NCI-H345 treated with DMSO at 0.1 percent for 48 hours (cell line): ENCODE measurements around the gene DHODH.
"Not testable (repeated sequence)": the region's sequence is repeated elsewhere in the genome, so short reads cannot be mapped to it uniquely, and the experiment has no call there.

Source experiments
- DNase-seq: peaks from one replicate; lab custom pipeline; 2025; ENCODE audit not compliant: unreplicated experiment; lab: John Stamatoyannopoulos, UW

Gene DHODH

DNA sequence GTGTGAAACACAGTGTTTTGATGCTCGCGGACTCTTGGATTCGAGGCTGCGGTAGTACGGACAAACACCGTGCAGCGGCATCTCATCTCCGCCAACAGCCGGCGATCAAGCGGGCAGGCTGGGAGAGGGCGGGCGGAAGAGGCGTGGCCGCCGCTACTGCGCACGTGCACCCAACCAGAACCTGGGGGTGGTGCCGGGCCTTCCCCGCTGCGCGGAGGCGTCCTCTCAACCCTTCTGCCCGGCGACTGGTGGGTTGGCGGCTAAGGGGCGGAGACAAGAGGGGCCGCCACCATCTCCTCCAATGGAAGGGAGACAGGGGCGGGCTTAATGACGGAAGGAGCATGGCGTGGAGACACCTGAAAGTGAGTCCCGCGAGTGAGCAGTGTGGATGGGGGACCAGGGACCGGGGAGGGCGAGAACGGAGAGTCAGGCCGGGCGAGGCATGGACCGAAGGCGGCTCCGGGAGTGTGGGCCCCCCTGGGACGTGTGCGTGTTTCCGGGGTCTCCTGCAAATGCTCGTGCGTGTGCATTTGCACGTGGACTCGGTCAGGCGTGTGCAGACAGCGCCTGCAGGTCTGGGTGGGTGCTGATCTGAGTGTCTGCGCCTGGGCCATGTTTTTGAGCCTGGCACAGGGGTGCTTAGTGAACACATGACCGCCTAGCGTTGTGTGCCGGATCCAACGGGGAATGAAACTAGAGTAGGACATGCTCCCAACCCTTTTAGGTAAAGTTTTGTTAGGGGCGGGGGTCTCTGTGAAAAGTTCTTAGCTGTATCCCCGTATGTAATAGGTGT is at the start of gene DHODH:
DHODH (plus strand) TSS at position 321 of the 793 bp plus-strand sequence; CDS start at position 342, 21 bp downstream.
- peak; percentile 87 for DNase-seq

DNA sequence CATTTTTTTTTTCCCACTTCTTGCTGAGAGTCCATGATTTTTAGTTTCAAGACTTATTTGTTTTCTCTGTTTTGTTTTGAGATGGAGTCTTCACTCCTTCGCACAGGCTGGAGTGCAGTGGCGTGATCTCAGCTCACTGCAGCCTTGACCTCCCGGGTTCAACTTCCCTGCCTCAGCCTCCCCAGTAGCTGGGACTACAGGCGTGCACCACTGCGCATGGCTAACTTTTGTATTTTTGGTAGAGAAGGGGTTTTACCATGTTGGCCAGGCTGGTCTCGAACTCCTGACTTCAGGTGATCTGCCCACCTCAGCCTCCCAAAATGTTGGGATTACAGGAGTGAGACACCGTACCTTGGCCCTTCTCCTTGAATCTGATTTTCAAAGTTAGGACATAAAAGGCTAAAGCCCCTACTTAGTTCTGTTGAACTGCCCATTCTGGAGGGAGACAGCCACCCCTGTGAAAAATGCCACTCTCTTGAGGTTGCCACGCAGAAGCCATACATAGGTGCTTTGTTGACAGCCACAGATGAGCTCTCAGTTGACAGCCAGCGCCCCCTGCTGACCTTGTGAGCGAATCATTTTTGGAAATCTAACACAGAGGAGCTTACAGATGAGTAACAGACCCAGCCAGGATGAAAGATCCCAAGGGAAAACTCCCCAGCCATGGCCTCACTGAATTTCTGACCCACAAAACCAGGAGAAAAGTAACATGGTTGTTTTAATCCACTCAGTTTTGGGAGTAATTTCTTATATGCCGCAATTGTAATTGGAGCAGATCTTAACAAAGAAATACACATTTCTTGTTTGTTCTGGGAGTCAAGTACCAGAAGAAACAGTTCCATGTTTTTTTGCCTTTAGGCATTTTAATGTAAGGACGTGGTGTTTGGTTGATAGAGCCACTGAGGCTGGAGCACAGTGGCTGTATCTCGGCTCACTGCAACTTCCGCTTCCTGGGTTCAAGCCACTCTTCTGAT is 47.2 kb upstream of the DHODH start:
- peak; percentile 45 for DNase-seq

DNA sequence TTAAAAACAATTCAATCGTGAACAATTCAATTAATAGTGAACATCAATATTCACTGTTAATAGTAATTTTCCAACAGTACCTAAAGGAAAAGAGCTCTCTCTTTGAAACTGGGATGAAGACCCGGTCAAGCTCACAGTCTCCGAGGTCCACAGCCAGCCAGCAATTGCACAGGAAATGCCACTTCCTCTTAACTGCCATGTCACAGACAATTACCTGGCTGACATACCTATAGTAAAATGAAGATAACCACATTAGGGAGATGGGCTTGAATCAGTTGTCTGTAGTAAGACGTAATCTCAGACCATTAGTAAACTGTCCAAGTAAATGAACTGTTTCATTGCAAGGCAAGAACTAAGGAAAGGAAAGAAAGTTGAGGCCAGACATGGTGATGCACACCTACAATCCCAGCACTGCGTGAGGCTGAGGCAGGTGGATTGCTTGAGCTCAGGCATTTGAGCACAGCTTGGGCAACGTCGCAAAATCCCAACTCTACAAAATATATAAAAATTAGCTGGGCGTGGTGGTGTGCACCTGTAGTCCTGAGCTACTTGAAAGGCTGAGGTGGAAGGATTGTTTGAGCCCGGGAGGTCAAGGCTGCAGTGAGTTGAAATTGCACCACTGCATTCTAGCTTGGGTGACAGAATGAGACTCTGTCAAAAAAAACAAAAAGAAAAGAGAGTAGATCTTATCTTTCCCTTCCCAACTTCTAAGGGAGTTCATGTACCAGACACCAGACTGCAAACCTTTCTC is 45.2 kb upstream of the DHODH start:
- DNase-seq, result no peak

DNA sequence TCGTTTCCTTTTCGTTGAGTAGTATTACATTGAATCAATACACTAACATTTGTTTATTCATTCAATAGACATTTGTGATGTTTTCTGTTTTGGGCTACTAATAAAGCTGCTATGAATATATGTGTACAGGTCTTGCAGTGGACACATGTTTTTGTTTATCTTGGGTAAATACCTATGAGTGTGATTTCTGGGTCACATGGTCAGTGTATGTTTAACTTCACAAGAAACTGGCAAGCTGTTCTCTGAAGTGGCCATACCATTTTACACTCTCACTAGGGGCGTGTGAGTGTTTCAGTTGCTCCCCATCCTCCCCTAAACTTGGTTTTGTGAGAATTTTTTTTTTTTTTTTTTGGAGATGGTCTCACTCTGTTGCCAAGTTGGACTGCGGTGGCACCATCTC is 43.3 kb upstream of the DHODH start:
- DNase-seq, result no peak

DNA sequence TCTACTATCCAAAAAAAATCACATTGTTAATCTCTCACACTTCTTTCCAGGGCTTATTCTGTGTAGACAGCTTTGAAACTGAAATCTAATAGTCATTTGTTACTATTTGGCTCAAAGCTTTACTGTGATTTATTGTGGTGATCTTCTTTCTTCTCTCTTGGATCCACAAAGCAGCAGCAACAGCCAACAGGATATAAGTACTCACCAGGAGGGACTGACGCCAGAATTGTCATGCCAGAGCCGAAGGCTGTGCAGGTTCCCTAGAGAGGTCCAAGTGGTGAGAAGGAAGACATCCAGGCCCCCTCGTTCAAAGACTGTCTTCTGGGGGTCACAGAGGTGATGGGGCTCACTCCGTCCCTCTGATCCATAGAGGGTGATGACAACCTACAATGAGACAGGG is 41.6 kb upstream of the DHODH start:
- no peak for DNase-seq

DNA sequence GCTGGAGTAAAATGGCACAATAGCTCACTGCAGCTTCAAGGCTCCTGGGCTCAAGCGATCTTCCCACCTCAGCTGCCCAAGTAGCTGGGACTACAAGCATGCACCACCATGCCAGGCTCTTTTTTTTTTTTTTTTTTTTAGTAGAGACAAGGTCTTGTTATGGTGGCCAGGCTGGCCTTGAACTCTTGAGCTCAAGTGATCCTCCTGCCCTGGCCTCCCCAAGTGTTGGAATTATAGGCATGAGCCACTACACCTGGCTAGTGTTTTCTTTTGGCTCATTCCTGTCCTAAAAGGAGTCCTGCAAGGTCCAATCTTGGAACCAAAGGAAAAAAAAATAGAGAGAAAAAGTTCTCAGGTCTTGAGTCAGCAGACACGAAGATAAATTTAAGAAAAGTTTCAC is 39.2 kb upstream of the DHODH start:
- DNase-seq, result no peak

DNA sequence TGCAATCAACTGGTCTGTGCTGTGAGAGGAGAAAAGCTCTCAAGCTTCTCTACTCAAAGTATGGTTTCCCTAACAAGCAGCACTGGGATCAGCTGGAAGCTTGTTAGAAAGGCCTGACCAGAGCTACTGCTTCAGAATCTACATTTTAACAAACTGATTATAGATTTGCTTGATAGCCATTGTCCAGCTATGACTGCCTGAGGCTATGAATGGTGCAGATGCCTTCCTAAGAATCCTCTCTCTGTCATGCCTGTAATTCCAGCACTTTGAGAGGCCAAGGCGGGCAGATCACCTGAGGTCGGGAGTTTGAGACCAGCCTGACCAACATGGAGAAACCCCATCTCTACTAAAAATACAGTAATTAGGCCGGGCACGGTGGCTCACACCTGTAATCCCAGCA is 37.0 kb upstream of the DHODH start:
- DNase-seq, result no peak

DNA sequence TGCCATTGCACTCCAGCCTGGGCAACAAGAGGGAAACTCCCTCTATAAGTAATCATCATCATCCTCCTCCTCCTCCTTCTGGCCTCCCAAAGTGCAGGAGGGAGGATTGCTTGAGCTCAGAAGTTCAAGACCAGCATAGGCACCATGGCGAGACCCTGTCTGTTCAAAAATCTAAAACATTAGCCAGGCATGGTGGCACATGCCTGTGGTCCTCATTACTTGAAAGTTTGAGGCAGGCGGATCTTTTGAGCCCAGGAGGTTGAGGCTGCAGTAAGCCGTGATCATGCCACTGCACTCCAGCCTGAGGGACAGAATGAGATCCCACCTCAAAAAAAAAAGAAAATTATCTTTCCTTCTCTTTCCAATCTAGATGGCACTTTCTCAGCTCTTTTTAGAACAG is 36.2 kb upstream of the DHODH start:
- no peak for DNase-seq

DNA sequence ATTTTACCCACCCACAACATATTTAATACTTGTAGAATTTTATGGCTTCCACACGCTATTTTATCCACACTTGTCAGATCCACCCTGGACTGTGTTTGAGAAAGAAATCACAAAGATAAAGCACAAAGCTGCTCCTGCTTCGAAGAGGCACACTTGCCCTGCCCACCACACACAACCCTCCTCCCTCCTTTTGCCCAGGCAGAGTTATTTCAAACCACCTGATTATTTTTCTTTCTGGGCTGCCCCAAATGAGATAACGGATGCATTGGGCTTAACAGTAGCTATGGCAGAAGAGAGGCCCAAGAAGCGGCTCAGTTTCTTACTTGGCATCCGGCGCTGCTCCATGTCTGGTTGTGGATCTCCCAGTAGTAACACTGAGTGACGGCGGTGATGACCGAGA is 35.5 kb upstream of the DHODH start:
- DNase-seq, result no peak

DNA sequence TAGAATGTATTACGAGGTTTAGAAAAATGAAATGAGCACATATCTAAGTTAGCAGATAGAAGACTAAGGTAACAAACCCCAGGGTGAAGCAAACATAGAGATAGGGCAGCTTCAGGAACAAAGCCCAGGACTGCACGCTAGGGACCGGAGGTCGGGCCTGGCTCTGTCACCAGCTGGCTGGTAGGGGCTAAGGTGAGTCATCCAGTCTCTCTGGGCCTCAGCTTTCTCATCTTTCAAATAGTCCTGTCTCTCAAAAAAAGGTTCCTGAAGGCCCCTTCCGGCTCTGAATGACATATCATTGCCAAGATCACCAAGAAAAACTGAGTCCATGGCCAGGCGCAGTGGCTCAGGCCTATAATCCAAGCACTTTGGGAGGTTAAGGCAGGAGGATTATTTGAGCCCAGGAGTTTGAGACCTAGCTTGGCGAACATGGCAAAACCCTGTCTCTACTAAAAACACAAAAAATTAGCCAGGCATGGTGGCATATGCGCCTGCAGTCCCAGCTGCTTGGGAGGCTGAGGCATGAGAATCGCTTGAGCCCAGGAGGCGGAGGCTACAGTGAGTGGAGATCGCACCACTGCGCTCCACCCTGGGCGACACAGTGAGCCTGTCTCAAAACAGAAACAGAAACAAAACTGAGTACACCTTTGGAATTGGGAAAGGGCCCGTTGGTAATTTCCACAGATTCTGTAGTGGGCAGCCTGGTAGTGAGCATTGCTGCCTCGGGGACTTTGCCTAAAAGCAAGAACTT is 34.3 kb upstream of the DHODH start:
- DNase-seq, result no peak

DNA sequence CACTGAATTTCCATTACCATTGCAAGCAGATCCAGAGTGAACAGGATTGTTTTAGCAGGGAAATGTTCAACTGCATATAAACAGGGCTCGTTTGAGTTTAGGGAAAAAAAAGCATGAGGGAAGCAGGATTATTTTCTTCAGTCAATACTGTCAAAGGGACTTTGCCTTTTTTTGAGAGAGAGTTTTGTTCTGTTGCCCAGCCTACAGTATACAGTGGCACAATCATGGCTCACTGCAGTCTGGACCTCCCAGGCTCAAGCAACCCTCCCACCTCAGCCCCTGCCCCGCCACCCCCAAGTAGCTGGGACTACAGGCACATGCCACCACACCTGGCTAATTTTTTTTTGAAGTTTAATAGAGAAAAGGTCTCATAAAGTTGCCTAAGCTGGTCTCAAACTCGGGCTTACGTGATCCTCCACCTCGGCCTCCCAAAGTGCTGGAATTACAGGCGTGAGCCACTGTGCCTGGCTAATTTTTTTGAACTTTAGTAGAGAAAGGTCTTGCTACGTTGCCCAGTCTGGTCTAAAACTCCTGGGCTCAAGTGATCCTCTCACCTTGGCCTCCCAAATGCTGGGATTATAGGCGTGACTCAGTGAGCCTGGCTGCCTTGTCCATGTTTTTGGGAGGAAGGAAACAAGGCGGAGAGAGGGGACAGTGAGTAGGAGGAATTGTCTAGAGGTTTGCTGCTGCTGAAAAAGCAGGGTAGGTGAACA is 23.1 kb upstream of the DHODH start:
- no peak for DNase-seq

DNA sequence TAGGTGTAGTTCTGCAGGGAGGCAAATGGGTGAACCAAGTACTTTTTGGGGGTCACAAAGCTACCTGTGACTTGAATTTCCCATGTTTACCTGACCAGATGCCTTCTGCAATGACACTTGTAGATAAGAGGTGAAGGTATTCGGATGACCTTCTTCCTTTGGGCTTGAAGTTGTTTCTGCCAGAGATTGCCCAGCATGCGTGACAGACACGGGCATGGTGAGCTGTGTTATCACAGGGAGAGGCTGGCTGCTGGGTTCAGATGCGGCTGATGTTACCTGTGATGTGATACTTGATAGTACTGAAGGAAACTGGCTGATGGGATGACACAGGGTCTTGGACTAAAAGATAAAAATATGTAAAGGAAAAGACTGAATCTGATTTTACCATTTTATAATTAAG is 22.4 kb upstream of the DHODH start:
- DNase-seq, result no peak

DNA sequence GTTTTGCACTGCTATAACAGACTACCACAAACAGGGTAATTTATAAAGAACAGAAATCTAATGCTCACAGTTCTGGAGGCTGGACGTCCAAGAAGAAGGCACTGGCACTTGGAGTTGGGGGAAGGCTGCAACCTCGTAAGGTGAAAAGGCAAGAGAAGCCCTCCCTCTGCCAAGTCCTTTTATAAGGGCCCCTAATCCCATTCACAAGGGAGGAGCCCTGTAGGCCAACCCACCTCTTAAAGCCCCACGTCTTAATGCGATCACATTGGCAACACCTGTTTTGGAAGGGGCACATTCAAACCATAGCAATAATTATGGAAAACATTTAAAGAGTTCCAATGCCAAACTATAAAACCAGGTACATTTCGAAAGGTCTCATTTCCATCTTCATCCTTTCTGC is 13.5 kb upstream of the DHODH start:
- DNase-seq, result no peak

DNA sequence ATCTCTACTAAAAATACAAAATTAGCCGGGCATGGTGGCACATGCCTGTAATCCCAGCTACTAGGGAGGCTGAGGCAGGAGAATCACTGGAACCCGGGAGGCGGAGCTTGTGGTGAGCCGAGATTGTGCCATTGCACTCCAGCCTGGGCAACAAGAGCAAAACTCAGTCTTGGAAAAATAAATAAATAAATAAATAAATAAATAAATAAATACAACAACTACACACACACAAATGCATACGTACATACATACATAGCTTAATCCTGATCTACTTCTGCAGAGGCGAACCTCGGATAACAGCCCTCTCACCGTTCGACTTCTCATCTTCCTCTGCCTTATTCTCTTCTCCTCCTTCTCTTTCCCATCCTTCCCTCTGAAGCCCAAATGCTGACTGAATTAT is 11.0 kb upstream of the DHODH start:
- DNase-seq, result not testable (repeated sequence)

DNA sequence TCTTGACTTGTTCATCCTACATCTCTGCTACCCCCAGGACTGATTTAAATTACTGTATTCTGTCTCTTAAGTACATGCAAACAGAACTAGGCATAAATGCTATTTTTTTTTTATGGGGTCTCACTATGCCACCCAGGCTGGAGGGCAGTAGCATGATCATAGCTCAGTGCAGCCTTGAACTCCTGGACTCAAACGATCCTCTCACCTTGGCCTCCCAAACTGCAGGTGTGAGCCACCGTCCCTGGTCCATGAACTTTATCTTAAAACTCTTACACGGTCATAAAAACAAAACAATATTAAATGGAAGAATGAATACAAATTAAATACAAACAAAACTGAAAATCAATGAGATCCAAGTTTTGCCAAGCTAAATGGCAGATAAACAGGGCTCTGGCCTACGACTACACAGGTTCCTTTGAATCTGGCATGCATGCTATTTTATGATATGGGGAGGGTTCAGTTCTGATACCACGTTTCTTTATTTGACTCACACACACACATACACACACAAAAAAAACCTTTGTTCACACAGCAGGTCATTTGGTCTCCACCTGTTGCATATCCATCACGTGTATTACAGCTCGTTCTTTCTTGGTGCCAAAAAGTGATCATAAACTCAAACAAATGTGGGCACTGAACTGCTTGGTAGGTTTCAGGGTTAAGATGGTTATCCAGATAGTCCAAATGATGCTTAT is 7.2 kb upstream of the DHODH start:
- DNase-seq, result no peak

DNA sequence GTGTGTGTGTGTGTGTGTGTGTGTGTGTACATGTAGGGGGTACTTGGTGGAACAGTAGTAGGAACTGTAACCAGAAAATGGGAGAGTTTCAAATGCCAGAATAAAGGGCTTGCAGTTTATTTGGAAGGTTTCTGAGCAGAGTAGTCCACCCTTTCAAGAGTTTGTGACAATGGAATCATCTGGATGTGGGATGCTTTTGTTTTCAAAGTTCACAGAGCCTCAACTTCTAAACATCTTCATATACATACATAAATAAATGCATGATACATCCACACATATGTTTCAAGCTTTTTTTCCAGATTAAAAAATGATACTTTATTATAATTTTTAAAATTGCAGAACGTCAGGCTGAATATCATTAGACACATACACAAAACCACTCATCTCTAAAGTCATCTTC is 5.9 kb upstream of the DHODH start:
- DNase-seq, result no peak

DNA sequence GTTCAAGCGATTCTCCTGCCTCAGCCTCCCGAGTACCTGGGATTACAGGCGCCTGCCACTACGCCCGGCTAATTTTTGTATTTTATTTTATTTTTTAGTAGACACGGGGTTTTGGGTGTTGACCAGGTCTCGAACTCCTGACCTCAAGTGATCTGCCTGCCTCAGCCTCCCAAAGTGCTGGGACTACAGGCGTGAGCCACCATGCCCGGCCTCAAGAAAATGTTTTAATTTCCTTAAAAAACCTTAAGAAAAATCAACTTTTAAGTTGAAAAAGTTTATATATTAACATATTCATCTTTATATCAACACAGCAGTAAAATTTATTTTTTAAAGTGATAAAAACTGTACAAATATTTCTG is 500 bp upstream of the DHODH start:
- not testable (repeated sequence) for DNase-seq

DNA sequence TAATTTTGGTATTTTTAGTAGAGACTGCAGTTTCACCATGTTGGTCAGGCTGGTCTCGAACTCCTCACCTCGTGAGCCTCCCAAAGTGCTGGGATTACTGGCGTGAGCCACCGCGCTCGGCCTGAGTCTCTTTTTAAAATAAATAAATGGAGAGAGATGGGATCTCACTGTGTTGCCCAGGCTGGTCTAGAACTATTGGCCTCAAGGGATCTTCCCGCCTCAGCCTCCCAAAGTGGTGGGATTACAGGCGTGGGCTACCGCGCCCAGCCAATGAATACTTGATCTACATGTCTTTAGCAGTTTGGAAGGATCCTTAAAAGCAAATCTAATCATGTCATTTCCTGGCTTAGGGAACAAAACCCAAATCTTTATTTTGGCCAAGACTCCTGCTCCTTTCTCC is 1.2 kb downstream of the DHODH start:
- DNase-seq, result no peak

DNA sequence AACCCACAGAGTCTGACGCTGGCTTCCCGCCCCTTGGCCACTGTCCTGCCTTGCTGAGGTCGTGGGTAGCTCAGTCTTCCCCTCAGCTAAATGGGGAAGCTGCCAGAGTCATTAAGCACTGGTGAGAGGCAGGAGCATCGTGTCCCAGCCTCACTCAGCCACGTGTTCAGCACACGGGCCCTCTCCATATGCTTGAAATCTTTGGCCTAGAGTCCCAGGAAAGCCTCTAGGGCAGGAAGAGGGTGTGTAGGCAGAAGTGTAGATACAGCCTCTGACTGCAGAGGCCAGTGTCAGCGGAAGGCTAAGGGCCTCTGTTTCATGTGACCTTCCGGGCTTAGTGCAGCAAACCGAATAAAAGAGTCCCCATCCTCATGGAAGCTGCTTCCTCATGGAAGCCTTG is 4.1 kb downstream of the DHODH start:
- no peak for DNase-seq

DNA sequence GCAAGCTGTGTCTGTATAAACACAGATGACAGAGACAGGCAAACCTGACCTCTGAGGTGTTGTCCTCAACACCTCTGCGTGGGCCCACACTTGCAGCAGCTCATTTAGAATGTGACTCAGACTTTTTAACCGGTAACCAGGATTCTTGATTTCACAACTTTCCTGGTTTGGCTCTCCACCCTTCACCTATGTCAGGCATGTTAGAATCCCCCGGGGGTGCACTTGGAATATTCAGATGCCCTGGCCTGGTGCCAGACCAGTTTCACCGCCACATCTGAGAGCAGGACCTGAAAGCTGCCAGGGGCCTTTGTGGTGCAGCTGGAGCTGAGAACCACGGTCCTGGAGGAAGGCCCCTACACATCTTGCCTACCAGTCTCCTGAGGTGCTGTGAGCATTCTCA is 4.8 kb downstream of the DHODH start:
- no peak for DNase-seq
